ENCODE measurements around the gene LFNG. TPM values are rescaled to one million over a fixed set of nuclear protein-coding genes. Genes with fewer than 3 reads are reported as not detected.

LFNG gene
- total and polyA plus RNA-seq, 2 of the 13 experiments (the other 11 are each of a cell fraction or from before 2014, with no cell fraction given) = 0.44 to 1.5 TPM

DNA sequence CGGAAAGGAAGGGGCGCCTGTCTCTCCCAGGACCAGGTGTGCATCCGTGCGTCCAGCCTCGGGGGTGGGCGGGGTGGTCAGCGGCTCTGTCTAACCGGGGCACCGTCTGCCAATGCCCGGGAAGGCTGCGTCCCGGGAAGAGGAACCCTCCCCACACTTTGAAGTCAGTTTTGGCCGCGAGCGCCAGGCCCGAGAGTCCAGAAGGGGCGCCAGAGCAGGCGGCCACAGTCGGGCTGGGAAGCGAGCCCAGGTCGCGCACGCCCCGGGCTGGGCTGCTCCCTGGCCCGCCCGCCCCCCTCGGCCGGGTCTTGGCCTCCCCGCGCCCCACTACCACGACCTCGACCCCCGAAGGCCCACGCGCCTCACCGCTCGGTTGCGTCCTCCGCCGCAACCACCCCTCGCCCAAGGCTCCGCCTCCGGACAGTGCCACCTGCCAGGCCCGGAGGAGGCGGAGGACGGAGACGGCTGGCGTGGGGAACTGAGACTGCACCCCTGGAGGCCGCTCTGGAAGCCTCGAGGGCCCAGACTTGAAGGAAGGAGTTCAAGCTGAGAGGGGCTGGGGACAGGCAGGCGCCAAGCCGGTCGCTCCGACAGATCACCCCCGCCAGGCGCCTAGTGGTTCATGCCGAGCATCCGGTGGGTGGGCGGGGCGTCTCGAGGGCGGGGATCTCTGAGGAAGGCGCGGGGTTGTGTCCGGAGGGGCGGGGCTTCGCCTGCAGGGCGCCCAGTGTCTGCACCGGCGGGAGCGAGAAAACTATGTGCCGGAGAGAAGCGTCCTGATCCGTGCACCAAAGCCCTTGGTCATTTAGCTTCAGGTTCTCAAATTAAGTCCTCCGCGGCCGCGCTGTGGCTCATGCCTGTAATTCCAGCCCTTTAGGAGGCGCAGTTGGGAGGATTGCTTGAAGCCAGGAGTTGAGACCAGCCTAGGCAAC is 35.8 kb downstream of the LFNG start, which contains the start of gene BRAT1 (continued):
- TF ChIP-seq, protein P1, sequence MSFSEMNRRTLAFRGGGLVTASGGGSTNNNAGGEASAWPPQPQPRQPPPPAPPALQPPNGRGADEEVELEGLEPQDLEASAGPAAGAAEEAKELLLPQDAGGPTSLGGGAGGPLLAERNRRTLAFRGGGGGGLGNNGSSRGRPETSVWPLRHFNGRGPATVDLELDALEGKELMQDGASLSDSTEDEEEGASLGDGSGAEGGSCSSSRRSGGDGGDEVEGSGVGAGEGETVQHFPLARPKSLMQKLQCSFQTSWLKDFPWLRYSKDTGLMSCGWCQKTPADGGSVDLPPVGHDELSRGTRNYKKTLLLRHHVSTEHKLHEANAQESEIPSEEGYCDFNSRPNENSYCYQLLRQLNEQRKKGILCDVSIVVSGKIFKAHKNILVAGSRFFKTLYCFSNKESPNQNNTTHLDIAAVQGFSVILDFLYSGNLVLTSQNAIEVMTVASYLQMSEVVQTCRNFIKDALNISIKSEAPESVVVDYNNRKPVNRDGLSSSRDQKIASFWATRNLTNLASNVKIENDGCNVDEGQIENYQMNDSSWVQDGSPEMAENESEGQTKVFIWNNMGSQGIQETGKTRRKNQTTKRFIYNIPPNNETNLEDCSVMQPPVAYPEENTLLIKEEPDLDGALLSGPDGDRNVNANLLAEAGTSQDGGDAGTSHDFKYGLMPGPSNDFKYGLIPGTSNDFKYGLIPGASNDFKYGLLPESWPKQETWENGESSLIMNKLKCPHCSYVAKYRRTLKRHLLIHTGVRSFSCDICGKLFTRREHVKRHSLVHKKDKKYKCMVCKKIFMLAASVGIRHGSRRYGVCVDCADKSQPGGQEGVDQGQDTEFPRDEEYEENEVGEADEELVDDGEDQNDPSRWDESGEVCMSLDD (CRISPR knock-in tag; IDR thresholded peaks at IDR 0.05; ENCODE audit: borderline replicate concordance) = 0 out of 2 replicates have a peak, but pooled peaks have one; percentile 40
- TF ChIP-seq, protein P2, sequence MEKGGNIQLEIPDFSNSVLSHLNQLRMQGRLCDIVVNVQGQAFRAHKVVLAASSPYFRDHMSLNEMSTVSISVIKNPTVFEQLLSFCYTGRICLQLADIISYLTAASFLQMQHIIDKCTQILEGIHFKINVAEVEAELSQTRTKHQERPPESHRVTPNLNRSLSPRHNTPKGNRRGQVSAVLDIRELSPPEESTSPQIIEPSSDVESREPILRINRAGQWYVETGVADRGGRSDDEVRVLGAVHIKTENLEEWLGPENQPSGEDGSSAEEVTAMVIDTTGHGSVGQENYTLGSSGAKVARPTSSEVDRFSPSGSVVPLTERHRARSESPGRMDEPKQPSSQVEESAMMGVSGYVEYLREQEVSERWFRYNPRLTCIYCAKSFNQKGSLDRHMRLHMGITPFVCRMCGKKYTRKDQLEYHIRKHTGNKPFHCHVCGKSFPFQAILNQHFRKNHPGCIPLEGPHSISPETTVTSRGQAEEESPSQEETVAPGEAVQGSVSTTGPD (CRISPR knock-in tag; IDR thresholded peaks at IDR 0.05) = no peak
- no peak for TF ChIP-seq LCORL (IDR thresholded peaks at IDR 0.05)
- no peak; the same call in 1 of the 2 replicates for TF ChIP-seq LCORL (CRISPR knock-in tag; IDR thresholded peaks at IDR 0.05)
- TF ChIP-seq ZNF674 (CRISPR knock-in tag; IDR thresholded peaks at IDR 0.05; ENCODE audit: low read depth) = no peak
- TF ChIP-seq ATRX (CRISPR knock-in tag; IDR thresholded peaks at IDR 0.05; ENCODE audit: borderline replicate concordance) = no peak
- TF ChIP-seq ZFP36 (IDR thresholded peaks at IDR 0.05; ENCODE audit: borderline replicate concordance, low read depth, low read length, partially characterized antibody) = no peak
- no peak for TF ChIP-seq JUND (CRISPR knock-in tag; IDR thresholded peaks at IDR 0.05)
- TF ChIP-seq TBP (CRISPR knock-in tag; IDR thresholded peaks at IDR 0.05) = no peak
- TF ChIP-seq GPN1 (CRISPR knock-in tag; IDR thresholded peaks at IDR 0.05; ENCODE audit: borderline replicate concordance) = no peak
- TF ChIP-seq MLX (CRISPR knock-in tag; IDR thresholded peaks at IDR 0.05) = no peak
- TF ChIP-seq ZNF607 (CRISPR knock-in tag; IDR thresholded peaks at IDR 0.05; ENCODE audit: borderline replicate concordance) = 0 out of 2 replicates have a peak, but pooled peaks have one; percentile 73
- peak; percentile 57 for TF ChIP-seq HNRNPK (IDR thresholded peaks at IDR 0.05; ENCODE audit: low read depth, low read length, poor library complexity, severe bottlenecking)
- peak; percentile 70; the same call in 1 of the 2 replicates for TF ChIP-seq ZNF280B (CRISPR knock-in tag; IDR thresholded peaks at IDR 0.05; ENCODE audit: borderline replicate concordance)
- TF ChIP-seq PAX8 (CRISPR knock-in tag; IDR thresholded peaks at IDR 0.05; ENCODE audit: borderline replicate concordance) = no peak
- no peak for TF ChIP-seq ZNF720 (CRISPR knock-in tag; IDR thresholded peaks at IDR 0.05)
- no peak for TF ChIP-seq NFIB (CRISPR knock-in tag; IDR thresholded peaks at IDR 0.05; ENCODE audit: borderline replicate concordance)
- TF ChIP-seq ZNF878 (CRISPR knock-in tag; IDR thresholded peaks at IDR 0.05) = no peak
- no peak for TF ChIP-seq ZNF747 (CRISPR knock-in tag; IDR thresholded peaks at IDR 0.05; ENCODE audit: borderline replicate concordance)
- peak; percentile 45; the same call in 1 of the 2 replicates for TF ChIP-seq ZSCAN21 (CRISPR knock-in tag; IDR thresholded peaks at IDR 0.05; ENCODE audit: borderline replicate concordance)

Data from HepG2 (cell line).